Gastroesophageal sphincter (tissue), 4 donors: ENCODE results near the gene UBXN4. TPM values are rescaled to one million over a fixed set of nuclear protein-coding genes. Genes with fewer than 3 reads are reported as not detected.
"Not testable (repeated sequence)": the region's sequence is repeated elsewhere in the genome, so short reads cannot be mapped to it uniquely, and the experiment has no call there.

Experiments used
- ATAC-seq: fragments of 150-250 bp; one replicate; pipeline ENCODE4 v1.9.1; 2016; ENCODE audit warnings: mild to moderate bottlenecking, moderate library complexity
- H3K27ac ChIP-seq, 4 donors: fragments of 200-600 bp; sonication (generic) in 3 of 4; 1 replicate in 3 of 4; 2 replicates in 1 of 4; pipeline ENCODE4 v1.5.1; 2016 to 2019
- H3K27me3 ChIP-seq: fragments of 200-600 bp; sonication (generic); one replicate; pipeline ENCODE4 v1.5.1; 2019
- H3K36me3 ChIP-seq, 2 donors: fragments of 200-600 bp; sonication (generic); one replicate each; pipeline ENCODE4 v1.5.1; 2019; ENCODE audit warnings: control low read depth in 1 of 2
- H3K4me1 ChIP-seq, 3 donors: fragments of 200-600 bp; sonication (generic); 1 replicate in 2 of 3; 2 replicates in 1 of 3; pipeline ENCODE4 v1.5.1; 2016 to 2019; ENCODE audit warnings: control low read depth in 2 of 3
- H3K4me3 ChIP-seq, 2 donors: fragments of 200-600 bp; sonication (generic); one replicate each; pipeline ENCODE4 v1.5.1; 2019; ENCODE audit warnings: mild to moderate bottlenecking in 1 of 2, moderate library complexity in 1 of 2
- H3K9me3 ChIP-seq, 3 donors: fragments of 200-600 bp; sonication (generic); one replicate each; pipeline ENCODE4 v1.5.1; 2017 to 2019; ENCODE audit warnings: control low read depth in 2 of 3
- EP300 ChIP-seq: sonication (generic); formaldehyde crosslinking; IDR thresholded peaks from one replicate; pipeline ENCODE4 v1.6.1; 2017; ENCODE audit warnings: antibody characterized with exemption, mild to moderate bottlenecking
- POLR2A ChIP-seq, 2 donors: fragments of 450-650 bp; IDR thresholded peaks; one replicate each; pipeline ENCODE4 v1.6.1; 2017; ENCODE audit warnings: antibody characterized with exemption in 2 of 2, mild to moderate bottlenecking in 2 of 2, moderate library complexity in 1 of 2
- POLR2AphosphoS5 ChIP-seq: sonication (generic); formaldehyde crosslinking; IDR thresholded peaks from one replicate; pipeline ENCODE4 v1.6.1; 2017; ENCODE audit warnings: antibody characterized with exemption
- WGBS, 2 donors: methylation state at CpG; one replicate each; pipeline ENCODE4 v1.1.5; 2018; ENCODE audit warnings: low coverage in 1 of 2; 5-methylcytosine and 5-hydroxymethylcytosine counted together
- total RNA-seq, 4 donors: library from RNA; depleted of rRNA; stranded (reverse); fragments of >200 nt; gene quantifications; one replicate each; pipeline ENCODE4 v1.1.0, GENCODE V29; 2016
- TF ChIP-seq, protein P1 (sequence below), 4 experiments: fragments of 200-600 bp in 2 of 4; fragments of 450-650 bp in 2 of 4; sonication (generic) in 1 of 4; IDR thresholded peaks; one replicate each; pipeline ENCODE4 v1.5.1; 2017 to 2019; ENCODE audit warnings: antibody characterized with exemption in 4 of 4, mild to moderate bottlenecking in 2 of 4, moderate library complexity in 2 of 4

UBXN4 gene
- total RNA-seq, 4 donors from 2014 or later: 41.0 to 75.6 (median 59.9) TPM

DNA sequence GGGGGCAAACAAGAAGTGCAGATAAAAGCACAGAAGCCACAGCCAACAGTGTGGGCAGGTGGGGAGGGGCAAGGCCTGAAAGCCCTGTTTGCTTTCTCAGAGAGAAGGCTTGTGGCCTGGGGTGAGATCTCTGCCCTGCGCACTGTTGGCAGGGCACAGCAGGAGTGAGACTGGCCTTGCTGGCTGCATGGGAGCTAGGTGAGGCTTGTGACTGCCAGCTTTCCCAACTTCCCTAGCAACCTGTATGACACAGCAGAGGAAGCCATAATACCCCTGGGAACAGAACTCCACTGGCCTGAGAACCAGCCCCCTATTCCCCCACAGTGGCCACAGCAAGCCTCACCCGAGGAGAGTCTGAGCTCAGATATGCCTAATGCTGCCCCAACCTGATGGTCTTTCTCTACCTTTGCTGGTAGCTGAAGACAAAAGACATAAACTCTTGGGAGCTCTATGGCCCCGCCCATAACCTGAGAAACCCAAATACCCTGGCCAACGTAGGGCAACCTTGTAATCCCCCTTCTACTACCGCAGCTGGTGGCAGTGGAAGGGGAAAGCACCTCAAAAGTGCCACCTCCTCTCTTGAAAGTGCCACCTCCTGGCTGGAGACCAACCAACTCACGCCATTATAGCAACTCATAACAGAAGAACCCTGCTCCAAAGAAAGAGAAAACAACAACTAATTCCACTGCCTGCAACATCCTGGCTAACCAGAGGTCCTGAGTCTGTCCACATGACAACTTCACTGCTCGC, 50.9 kb downstream of the UBXN4 start:
- TF ChIP-seq, protein P1, sequence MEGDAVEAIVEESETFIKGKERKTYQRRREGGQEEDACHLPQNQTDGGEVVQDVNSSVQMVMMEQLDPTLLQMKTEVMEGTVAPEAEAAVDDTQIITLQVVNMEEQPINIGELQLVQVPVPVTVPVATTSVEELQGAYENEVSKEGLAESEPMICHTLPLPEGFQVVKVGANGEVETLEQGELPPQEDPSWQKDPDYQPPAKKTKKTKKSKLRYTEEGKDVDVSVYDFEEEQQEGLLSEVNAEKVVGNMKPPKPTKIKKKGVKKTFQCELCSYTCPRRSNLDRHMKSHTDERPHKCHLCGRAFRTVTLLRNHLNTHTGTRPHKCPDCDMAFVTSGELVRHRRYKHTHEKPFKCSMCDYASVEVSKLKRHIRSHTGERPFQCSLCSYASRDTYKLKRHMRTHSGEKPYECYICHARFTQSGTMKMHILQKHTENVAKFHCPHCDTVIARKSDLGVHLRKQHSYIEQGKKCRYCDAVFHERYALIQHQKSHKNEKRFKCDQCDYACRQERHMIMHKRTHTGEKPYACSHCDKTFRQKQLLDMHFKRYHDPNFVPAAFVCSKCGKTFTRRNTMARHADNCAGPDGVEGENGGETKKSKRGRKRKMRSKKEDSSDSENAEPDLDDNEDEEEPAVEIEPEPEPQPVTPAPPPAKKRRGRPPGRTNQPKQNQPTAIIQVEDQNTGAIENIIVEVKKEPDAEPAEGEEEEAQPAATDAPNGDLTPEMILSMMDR (IDR thresholded peaks at IDR 0.05): no peak
- TF ChIP-seq POLR2A (IDR thresholded peaks at IDR 0.05) (no peak), EP300 (no peak), POLR2AphosphoS5 (no peak)
- Histone ChIP-seq H3K27me3 (no peaks in the 10 kb centered on the region), H3K9me3 (peaks cover 0 to 8% (median 0%) of the 10 kb centered on the region in 3 donors), H3K4me3 (no peak overlapping the region), H3K36me3 (peaks cover 0 to 9% of the 10 kb centered on the region in 2 donors), H3K27ac (no peak overlapping the region), H3K4me1 (peaks cover 0 to 5% (median 0%) of the 10 kb centered on the region in 3 donors)
- WGBS, 2 donors: 86 to 88% methylated on average over 1 to 3 of the region's 7 CpGs
- ATAC-seq: no peak

DNA sequence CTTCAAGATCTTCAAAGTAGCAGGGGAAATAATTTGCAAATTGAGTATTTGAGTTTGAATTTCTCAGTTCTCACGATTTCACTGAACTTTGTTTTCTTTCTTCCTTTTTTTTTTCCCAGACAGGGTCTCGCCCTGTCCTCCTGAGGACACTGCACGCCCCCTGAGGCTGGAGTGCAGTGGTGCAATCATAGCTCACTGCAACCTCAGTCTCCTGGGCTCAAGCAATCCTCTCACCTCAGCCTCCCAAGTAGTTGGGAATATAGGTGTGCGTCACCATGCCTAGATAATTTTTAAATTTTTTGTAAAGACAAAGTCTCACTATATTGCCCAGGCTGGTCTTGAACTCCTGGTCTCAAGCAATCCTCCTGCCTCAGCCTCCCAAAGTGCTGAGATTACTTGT, 54.0 kb downstream of the UBXN4 start:
- not testable (repeated sequence) for H3K36me3 ChIP-seq, H3K27me3 ChIP-seq, ATAC-seq, H3K9me3 ChIP-seq, H3K4me3 ChIP-seq, H3K27ac ChIP-seq
- 73 to 77% methylated on average over 3 to 4 of the region's 4 CpGs for WGBS, 2 donors
- H3K4me1 ChIP-seq: peaks cover 0 to 10% (median 0%) of the 10 kb centered on the region in 3 donors

DNA sequence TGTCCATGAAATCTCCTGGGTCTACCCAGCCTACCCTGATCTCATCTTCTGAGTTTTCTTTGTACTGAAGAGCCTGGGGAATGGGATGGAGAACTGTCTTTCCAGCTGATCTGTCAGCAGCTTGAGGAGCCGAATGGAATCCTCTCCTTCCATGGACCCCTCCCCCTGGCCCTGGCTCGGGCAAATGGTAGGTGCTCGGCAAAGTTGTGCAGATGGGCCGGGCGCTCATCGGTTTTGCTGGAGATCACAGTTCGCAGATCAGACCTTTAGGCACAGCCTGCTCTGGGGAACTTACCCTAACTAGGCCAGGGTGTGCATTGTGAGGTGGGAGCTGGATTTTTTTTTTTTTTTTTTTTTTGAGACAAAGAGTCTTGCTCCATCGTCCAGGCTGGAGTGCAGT, 55.0 kb downstream of the UBXN4 start:
- peaks cover 0 to 10% (median 0%) of the 10 kb centered on the region in 3 donors for H3K4me1 ChIP-seq
- H3K27me3 ChIP-seq: no peaks in the 10 kb centered on the region
- no peak overlapping the region for H3K27ac ChIP-seq
- ATAC-seq: no peak
- no peaks in the 10 kb centered on the region for H3K36me3 ChIP-seq
- peaks cover 0 to 20% (median 0%) of the 10 kb centered on the region in 3 donors for H3K9me3 ChIP-seq
- H3K4me3 ChIP-seq: no peak overlapping the region
- TF ChIP-seq, protein P1 (IDR thresholded peaks at IDR 0.05): no peak
- TF ChIP-seq POLR2AphosphoS5 (no peak), EP300 (no peak), POLR2A (IDR thresholded peaks at IDR 0.05) (no peak)
- WGBS, 2 donors: 92% methylated on average over 5 of the region's 8 CpGs; no CpG with 5 or more reads in 1 of the 2 donors

DNA sequence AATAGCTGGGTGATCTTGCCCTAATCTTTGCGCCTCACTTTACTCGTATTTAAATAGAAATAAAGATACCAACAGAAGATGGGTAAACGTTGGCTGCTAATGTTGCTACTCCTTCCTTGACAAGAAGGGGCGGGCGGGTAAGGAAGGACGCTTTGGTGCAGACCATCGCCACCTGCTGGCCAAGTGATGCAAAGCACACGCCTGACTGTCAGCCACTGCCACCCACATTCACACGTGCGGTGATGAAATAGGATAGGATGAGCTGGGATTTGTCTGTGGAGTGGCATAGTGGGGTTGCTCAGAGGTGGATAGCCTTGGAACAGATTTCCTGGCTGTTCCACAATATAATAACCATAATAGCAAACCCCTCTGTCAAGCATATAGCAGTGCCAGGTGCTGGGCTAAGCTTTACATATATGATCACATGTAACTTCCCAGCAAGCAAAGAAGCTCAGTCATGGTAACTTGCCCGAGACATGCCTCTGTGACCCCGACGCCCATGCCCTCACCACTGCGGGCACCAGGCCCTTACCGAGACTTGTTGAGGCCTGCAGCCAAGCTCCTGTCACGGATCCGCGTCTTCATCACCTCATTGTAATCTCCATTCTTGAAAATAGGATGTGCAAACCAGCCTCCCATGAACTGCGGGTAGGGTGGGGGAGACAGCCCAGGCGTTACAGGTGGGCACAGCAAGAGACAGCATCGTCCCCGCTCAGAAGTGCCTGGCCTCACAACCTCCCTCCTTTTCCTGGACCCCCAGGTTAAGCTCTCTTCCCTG, 56.0 kb downstream of the UBXN4 start:
- WGBS, 2 donors: 0 to 2% methylated on average over 2 to 7 of the region's 22 CpGs
- Histone ChIP-seq H3K4me3 (no peak overlapping the region), H3K27me3 (no peaks in the 10 kb centered on the region), H3K27ac (no peak overlapping the region), H3K9me3 (peaks cover 0 to 13% (median 0%) of the 10 kb centered on the region in 3 donors), H3K4me1 (peaks cover 0 to 10% (median 0%) of the 10 kb centered on the region in 3 donors), H3K36me3 (no peaks in the 10 kb centered on the region)
- peak; percentile 78 for ATAC-seq
- no peak for TF ChIP-seq EP300
- TF ChIP-seq, protein P1 (IDR thresholded peaks at IDR 0.05): peak; percentile 64 to 85 (median 81)

DNA sequence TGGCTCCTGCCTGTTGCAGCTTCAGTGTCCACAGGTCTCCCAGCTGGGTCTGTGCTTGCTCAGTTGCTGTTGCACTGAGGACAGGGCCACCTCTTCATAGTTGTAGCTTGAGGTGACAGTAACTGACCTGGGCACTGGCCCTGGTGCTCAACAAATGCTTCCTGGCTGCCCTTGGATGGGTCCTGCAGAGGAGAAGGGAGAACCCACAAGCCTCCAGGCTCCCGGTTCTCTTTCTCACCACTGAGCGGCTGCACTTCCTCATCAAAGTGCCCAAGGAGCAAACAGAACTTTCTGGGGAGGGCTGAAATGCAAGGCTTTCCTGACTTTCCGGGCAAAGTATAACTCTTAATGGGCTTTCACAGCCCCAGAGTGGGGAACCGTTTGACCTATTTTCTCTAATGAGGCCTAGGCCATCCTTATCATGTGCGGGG, 56.6 kb downstream of the UBXN4 start:
- ATAC-seq: no peak
- Histone ChIP-seq H3K4me3 (no peak overlapping the region), H3K9me3 (peaks cover 0 to 13% (median 0%) of the 10 kb centered on the region in 3 donors), H3K4me1 (peaks cover 0 to 10% (median 0%) of the 10 kb centered on the region in 3 donors), H3K27ac (no peak overlapping the region), H3K36me3 (no peaks in the 10 kb centered on the region), H3K27me3 (no peaks in the 10 kb centered on the region)
- 100% methylated on average over 1 to 2 of the region's 5 CpGs for WGBS, 2 donors
- TF ChIP-seq, protein P1 (IDR thresholded peaks at IDR 0.05): no peak
- TF ChIP-seq EP300 (no peak), POLR2AphosphoS5 (no peak)
